Hematopoietic multipotent progenitor cell treated with erythropoietin and hydrocortisone succinate and interleukin-3 and kit ligand, for 6 days (in vitro differentiated cells): ENCODE results near the gene FRY.

ENCODE experiments used
- DNase-seq: peaks from one replicate; pipeline ENCODE4 v3.0.0-alpha.2; 2015

Gene FRY

GRCh38 chr13:32136061-32136460 lies 104.5 kb downstream of the FRY start:
- DNase-seq: no peak

GRCh38 chr13:32136716-32137115 lies 105.1 kb downstream of the FRY start:
- DNase-seq: no peak

- DNase-seq: no peak
These were observed 107.7 kb downstream of the FRY start for GRCh38 chr13:32139251-32139650.

- DNase-seq: no peak
These were observed 108.5 kb downstream of the FRY start for GRCh38 chr13:32140109-32140508.

- peak; percentile 41 for DNase-seq
These were observed 109.9 kb downstream of the FRY start for GRCh38 chr13:32141462-32141861.

- DNase-seq: no peak
These were observed 110.5 kb downstream of the FRY start for GRCh38 chr13:32142115-32142514.

GRCh38 chr13:32142956-32143375 lies 111.4 kb downstream of the FRY start:
- peak; percentile 41 for DNase-seq

GRCh38 chr13:32147193-32147592 lies 115.6 kb downstream of the FRY start:
- no peak for DNase-seq

- DNase-seq: no peak
These were observed 116.4 kb downstream of the FRY start for GRCh38 chr13:32147976-32148375.

GRCh38 chr13:32150239-32150638 lies 118.7 kb downstream of the FRY start:
- no peak for DNase-seq

GRCh38 chr13:32150794-32151193 lies 119.2 kb downstream of the FRY start:
- DNase-seq: no peak

- no peak for DNase-seq
These were observed 119.7 kb downstream of the FRY start for GRCh38 chr13:32151240-32151639.

GRCh38 chr13:32153056-32153455 lies 121.5 kb downstream of the FRY start:
- no peak for DNase-seq

- DNase-seq: no peak
These were observed 127.7 kb downstream of the FRY start for GRCh38 chr13:32159137-32159869.

GRCh38 chr13:32162395-32163005 lies 130.9 kb downstream of the FRY start:
- no peak for DNase-seq

GRCh38 chr13:32164622-32165268 lies 133.2 kb downstream of the FRY start:
- DNase-seq: peak; percentile 92

- no peak for DNase-seq
These were observed 134.2 kb downstream of the FRY start for GRCh38 chr13:32165796-32166195.

- DNase-seq: no peak
These were observed 136.6 kb downstream of the FRY start for GRCh38 chr13:32168131-32168530.

- DNase-seq: no peak
These were observed 139.3 kb downstream of the FRY start for GRCh38 chr13:32170841-32171240.

GRCh38 chr13:32173881-32174280 lies 142.3 kb downstream of the FRY start:
- DNase-seq: peak; percentile 78

GRCh38 chr13:32174366-32174765 lies 142.8 kb downstream of the FRY start:
- no peak for DNase-seq

GRCh38 chr13:32175307-32175706 lies 143.7 kb downstream of the FRY start:
- peak; percentile 94 for DNase-seq

GRCh38 chr13:32175943-32176342 lies 144.4 kb downstream of the FRY start:
- no peak for DNase-seq

GRCh38 chr13:32176696-32177095 lies 145.1 kb downstream of the FRY start:
- no peak for DNase-seq
